ENCODE results near the gene FCAMR. TPM values are rescaled to one million over a fixed set of nuclear protein-coding genes. Genes with fewer than 3 reads are reported as not detected.

Gene FCAMR, protein sequence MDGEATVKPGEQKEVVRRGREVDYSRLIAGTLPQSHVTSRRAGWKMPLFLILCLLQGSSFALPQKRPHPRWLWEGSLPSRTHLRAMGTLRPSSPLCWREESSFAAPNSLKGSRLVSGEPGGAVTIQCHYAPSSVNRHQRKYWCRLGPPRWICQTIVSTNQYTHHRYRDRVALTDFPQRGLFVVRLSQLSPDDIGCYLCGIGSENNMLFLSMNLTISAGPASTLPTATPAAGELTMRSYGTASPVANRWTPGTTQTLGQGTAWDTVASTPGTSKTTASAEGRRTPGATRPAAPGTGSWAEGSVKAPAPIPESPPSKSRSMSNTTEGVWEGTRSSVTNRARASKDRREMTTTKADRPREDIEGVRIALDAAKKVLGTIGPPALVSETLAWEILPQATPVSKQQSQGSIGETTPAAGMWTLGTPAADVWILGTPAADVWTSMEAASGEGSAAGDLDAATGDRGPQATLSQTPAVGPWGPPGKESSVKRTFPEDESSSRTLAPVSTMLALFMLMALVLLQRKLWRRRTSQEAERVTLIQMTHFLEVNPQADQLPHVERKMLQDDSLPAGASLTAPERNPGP
- total RNA-seq, result not detected in 2 replicates

DNA sequence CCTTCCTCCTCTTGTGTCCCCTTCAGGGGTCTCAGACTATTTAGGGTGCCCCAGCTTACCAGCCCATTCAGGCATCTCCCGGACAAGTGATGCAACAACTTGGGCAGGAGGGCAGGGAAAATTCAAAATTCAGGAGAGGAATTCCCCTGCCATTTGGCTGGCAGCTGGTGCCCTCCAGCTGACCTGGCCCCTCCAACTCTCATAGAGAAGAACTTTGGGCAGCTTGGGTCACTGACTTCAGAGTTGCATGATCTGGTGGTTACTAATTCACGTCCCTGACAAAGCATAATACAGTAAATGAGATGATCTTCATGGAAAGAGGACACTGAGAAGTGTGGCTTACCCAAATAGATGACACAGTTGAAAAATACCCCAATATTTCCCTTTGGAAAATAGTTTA, at the start of gene FCAMR:
Gene FCAMR (minus strand): TSS at position 15 of the 400 bp plus-strand sequence. CDS start 335 bp downstream, outside the sequence.

GRCh38 chr1:206946261-206946660, 24.0 kb downstream of the FCAMR start, which contains the start of gene PIGR:
Gene PIGR (minus strand): TSS chr1:206946466. CDS start chr1:206940531, 5,935 bp downstream.

DNA sequence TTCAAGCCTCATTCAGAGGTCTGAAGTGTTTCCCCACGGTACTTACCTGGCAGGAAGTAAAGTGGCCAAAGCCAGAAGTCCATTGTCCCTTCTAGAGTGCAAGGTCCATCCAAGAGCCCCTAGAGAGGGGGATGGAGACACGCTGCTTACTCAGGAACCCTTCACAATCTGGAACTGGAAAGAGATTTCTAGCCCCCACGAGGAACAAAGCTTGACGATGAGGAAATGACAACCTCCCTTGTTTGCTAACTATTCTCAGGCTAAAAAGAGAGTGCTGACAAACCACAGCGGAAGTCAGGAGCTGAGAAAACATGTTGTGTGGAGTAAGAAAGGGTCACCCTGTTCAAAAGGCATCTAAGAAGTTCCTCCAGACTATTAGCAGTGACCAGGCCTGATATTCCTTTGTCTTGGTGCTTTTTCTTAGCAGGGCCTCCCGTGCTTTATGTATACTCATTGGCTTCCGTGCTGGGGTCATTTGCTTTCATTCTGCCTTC, 48.4 kb downstream of the FCAMR start, which contains the start of gene FCMR:
Gene FCMR (minus strand): TSS at position 170 of the 494 bp plus-strand sequence. CDS start 87 bp downstream, at position 83.

Other genes starting within 250 kb of the FCAMR start
- gene IL19, start 199.7 kb downstream of the FCAMR start, total RNA-seq, result not detected in 2 replicates
- gene IL10, start 198.0 kb downstream of the FCAMR start, total RNA-seq, result not detected in 2 replicates
- not detected in 2 replicates for gene IL20, start 104.8 kb downstream of the FCAMR start, total RNA-seq
- under 0.01 TPM in 1 of 2 replicates, not detected in the other for gene IL24, start 73.0 kb downstream of the FCAMR start, total RNA-seq
- 0.29 TPM in 1 of 2 replicates, not detected in the other for gene FCMR, start 48.5 kb downstream of the FCAMR start, total RNA-seq
- gene PIGR, start 24.0 kb downstream of the FCAMR start, total RNA-seq, result not detected in 2 replicates
- gene C1orf116, start 62.3 kb upstream of the FCAMR start, total RNA-seq, result not detected in 2 replicates
- gene YOD1, start 80.7 kb upstream of the FCAMR start, total RNA-seq, result 5.1 and 6.0 TPM in 2 replicates
- 5.3 and 5.5 TPM in 2 replicates for gene PFKFB2, start 82.8 kb upstream of the FCAMR start, total RNA-seq
- not detected in 2 replicates for gene C4BPB, start 118.4 kb upstream of the FCAMR start, total RNA-seq
- not detected in 2 replicates for gene C4BPA, start 133.8 kb upstream of the FCAMR start, total RNA-seq